Endothelial cell of umbilical vein (primary cell): ENCODE results near the gene APCDD1. TPM values are rescaled to one million over a fixed set of nuclear protein-coding genes. Genes with fewer than 3 reads are reported as not detected.

Experiments
- BruUV-seq: library from RNA; stranded (reverse); fragments of 400-500 nt; replicated peaks from 2 replicates; lab custom pipeline; 2021; lab: Mats Ljungman, UMichigan
- CTCF ChIA-PET: fragments of 300-600, 350-600 bp; sonication (Branson Sonifier 250); formaldehyde crosslinking; loops from one replicate; lab custom pipeline; 2021; ENCODE audit warnings: antibody characterized with exemption, inconsistent platforms; lab: Charles Lee
- POLR2A ChIA-PET: fragments of 300-600, 350-600 bp; sonication (Branson Sonifier 250); formaldehyde crosslinking; loops from one replicate; lab custom pipeline; 2021; ENCODE audit warnings: antibody characterized with exemption, inconsistent platforms; lab: Charles Lee
- DNase-seq: peaks from one replicate; pipeline ENCODE4 v3.0.0-alpha.2; 2011; ENCODE audit warnings: low read depth, low spot score
- FAIRE-seq: peaks from 2 replicates; lab custom pipeline; 2011; peaks lifted over from hg19 to GRCh38; lab: Jason Lieb, UNC
- H2AFZ ChIP-seq: 2 replicates; pipeline ENCODE4 v1.6.0; 2012; ENCODE audit warnings: low read depth, low read length, control low read depth, inconsistent platforms
- H3K27ac ChIP-seq: 2 replicates; pipeline ENCODE4 v1.5.1; 2011; ENCODE audit warnings: low read depth, mild to moderate bottlenecking, control low read depth, low read length, moderate library complexity; ENCODE audit not compliant: insufficient read depth
- H3K27me3 ChIP-seq, 2 experiments: 2 replicates each; pipeline versions ENCODE4 v1.6.0 to v1.6.1; 2011; ENCODE audit warnings: low read length in 2 of 2, mixed read lengths in 1 of 2; ENCODE audit not compliant: control insufficient read depth in 2 of 2, insufficient read depth in 2 of 2
- H3K36me3 ChIP-seq, 2 experiments: 2 replicates in 1 of 2; 3 replicates in 1 of 2; pipeline ENCODE4 v1.5.1; 2011; ENCODE audit warnings: low read length in 2 of 2, mild to moderate bottlenecking in 1 of 2, moderate library complexity in 1 of 2; ENCODE audit not compliant: control insufficient read depth in 2 of 2, insufficient read depth in 2 of 2; ENCODE audit errors: extremely low read depth in 1 of 2
- H3K4me1 ChIP-seq: 3 replicates; pipeline ENCODE4 v1.5.1; 2011; ENCODE audit warnings: mild to moderate bottlenecking, low read length; ENCODE audit not compliant: control insufficient read depth, insufficient read depth; ENCODE audit errors: extremely low read depth
- H3K4me2 ChIP-seq: 2 replicates; pipeline ENCODE4 v1.6.1; 2011; ENCODE audit warnings: low read length, control low read depth, mixed read lengths; ENCODE audit not compliant: insufficient read depth
- H3K4me3 ChIP-seq, 3 experiments: fragments of 200-600 bp in 1 of 3; sonication (generic), shearing (Covaris generic) in 1 of 3; replicated peaks in 1 of 3; 2 replicates each; pipeline ENCODE4 v1.5.1; 2011 to 2016; ENCODE audit warnings: control low read depth in 3 of 3, low read length in 3 of 3, mild to moderate bottlenecking in 2 of 3, inconsistent platforms in 1 of 3, low read depth in 1 of 3, moderate library complexity in 1 of 3; ENCODE audit not compliant: insufficient read depth in 1 of 3
- H3K79me2 ChIP-seq: 2 replicates; pipeline ENCODE4 v1.6.0; 2012; ENCODE audit warnings: low read length, inconsistent platforms; ENCODE audit not compliant: control insufficient read depth, insufficient read depth
- H3K9ac ChIP-seq: replicated peaks from 2 replicates; pipeline ENCODE3; 2011; ENCODE audit warnings: low read length, control low read depth; ENCODE audit not compliant: insufficient read depth; ENCODE audit errors: extremely low read depth
- H3K9me1 ChIP-seq: replicated peaks from 3 replicates; pipeline ENCODE4 v1.6.0; 2011; ENCODE audit warnings: mild to moderate bottlenecking, low read length; ENCODE audit not compliant: control insufficient read depth, insufficient read depth; ENCODE audit errors: extremely low read depth
- H3K9me3 ChIP-seq: replicated peaks from 2 replicates; pipeline ENCODE4 v1.5.1; 2012; ENCODE audit warnings: low read length, inconsistent platforms; ENCODE audit not compliant: control insufficient read depth, insufficient read depth
- H4K20me1 ChIP-seq: replicated peaks from 2 replicates; pipeline ENCODE3; 2011; ENCODE audit warnings: mild to moderate bottlenecking, low read length; ENCODE audit not compliant: control insufficient read depth, insufficient read depth; ENCODE audit errors: extremely low read depth
- CTCF ChIP-seq, 2 donors: IDR thresholded peaks; 1 replicate in 1 of 2; 2 replicates in 1 of 2; pipeline ENCODE4 v1.5.1; 2011; ENCODE audit warnings: low read length in 2 of 2, mild to moderate bottlenecking in 2 of 2, moderate library complexity in 2 of 2, control low read depth in 1 of 2, inconsistent platforms in 1 of 2, low read depth in 1 of 2; ENCODE audit not compliant: insufficient read depth in 1 of 2; ENCODE audit errors: extremely low read depth in 1 of 2
- EZH2 ChIP-seq: IDR thresholded peaks from 2 replicates; pipeline ENCODE4 v1.6.1; 2012; ENCODE audit warnings: borderline replicate concordance, low read depth, mild to moderate bottlenecking, moderate library complexity, low read length, inconsistent platforms; ENCODE audit not compliant: severe bottlenecking
- FOS ChIP-seq: IDR thresholded peaks from 2 replicates; pipeline ENCODE4 v1.6.1; 2011; ENCODE audit warnings: mild to moderate bottlenecking, low read length, moderate library complexity, borderline replicate concordance; ENCODE audit not compliant: insufficient read depth
- GATA2 ChIP-seq: IDR thresholded peaks from 2 replicates; pipeline ENCODE4 v1.7.0; 2011; ENCODE audit warnings: low read depth, mild to moderate bottlenecking, moderate library complexity, mixed read lengths, low read length; ENCODE audit not compliant: insufficient read length, insufficient read depth
- JUN ChIP-seq: IDR thresholded peaks from 2 replicates; pipeline ENCODE4 v1.6.1; 2011; ENCODE audit warnings: borderline replicate concordance, low read depth; ENCODE audit not compliant: insufficient read length, insufficient read depth
- MAX ChIP-seq: IDR thresholded peaks from 2 replicates; pipeline ENCODE4 v1.6.1; 2011; ENCODE audit not compliant: insufficient read depth, insufficient read length
- MYC ChIP-seq: IDR thresholded peaks from one replicate; pipeline ENCODE4 v1.6.1; 2011; ENCODE audit warnings: mild to moderate bottlenecking, low read depth, low read length
- POLR2A ChIP-seq: IDR thresholded peaks from 2 replicates; pipeline ENCODE4 v1.6.1; 2012; ENCODE audit warnings: low read depth, mild to moderate bottlenecking, control low read depth, low read length
- POLR2AphosphoS5 ChIP-seq: IDR thresholded peaks from 2 replicates; pipeline ENCODE4 v1.6.1; 2012; ENCODE audit warnings: low read depth, mild to moderate bottlenecking, control low read depth, low read length, moderate library complexity; ENCODE audit not compliant: insufficient read depth
- dilution Hi-C: fragments of 300-500 bp; cut with MboI; formaldehyde crosslinking; loops from one replicate; pipeline ENCODE4 v1.15.0; 2019; ENCODE audit warnings: low sequenced_read_pairs; ENCODE audit not compliant: extremely low pct_ligation_motif_present
- intact Hi-C: fragments of 100-400 bp; cut with micrococcal nuclease; formaldehyde crosslinking; loops from one replicate; pipeline ENCODE4 v1.10.0; 2022
- polyA plus RNA-seq, 4 experiments: library from polyadenylated mRNA; depleted of rRNA in 3 of 4; stranded (reverse) in 3 of 4; unstranded in 1 of 4; fragments of >200 nt; gene quantifications; 2 replicates each; pipeline versions ENCODE4 v1.2.1 to v1.2.3, GENCODE V29; 2011 to 2012; ENCODE audit warnings: missing spikeins in 1 of 4
- total RNA-seq: library from RNA; stranded (reverse); gene quantifications from 2 replicates; pipeline ENCODE4 v1.2.3, GENCODE V29; 2021

Gene APCDD1
- total and polyA plus RNA-seq, 2 donors (not counting 3 experiments of a cell fraction or from before 2014, with no cell fraction given), result 0.95 to 1.4 TPM

DNA sequence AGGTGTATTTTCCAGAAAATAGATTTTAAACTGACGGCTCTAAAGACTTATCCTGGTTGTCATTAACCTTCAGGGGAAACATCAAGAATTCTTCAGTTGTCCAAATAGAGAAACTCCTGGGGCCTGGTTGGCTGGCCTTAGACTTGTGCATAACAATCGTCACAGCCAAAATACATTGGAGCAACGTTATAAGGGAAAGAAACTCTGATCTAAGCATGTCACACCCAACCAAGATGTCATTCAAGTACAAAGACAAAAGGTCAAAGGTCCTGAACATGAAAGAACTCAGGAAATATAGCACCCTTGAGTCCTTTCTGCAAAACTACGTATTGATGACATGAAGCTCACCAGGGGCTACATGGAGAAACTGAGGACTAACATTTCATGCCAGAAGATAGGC lies 23.8 kb upstream of the APCDD1 start:
- CTCF ChIA-PET, result no interaction called here
- no peak for FAIRE-seq
- dilution Hi-C loops, result no loop called here
- no peak for DNase-seq
- no peaks in the 10 kb centered on the region for H3K9me1 ChIP-seq
- peaks cover 0 to 9% of the 10 kb centered on the region in 2 experiments for H3K27me3 ChIP-seq
- no peak for TF ChIP-seq JUN
- TF ChIP-seq MAX, result no peak
- no peak for TF ChIP-seq MYC
- no peak for TF ChIP-seq GATA2
- TF ChIP-seq POLR2A, result no peak
- TF ChIP-seq FOS, result no peak
- TF ChIP-seq POLR2AphosphoS5, result no peak
- TF ChIP-seq CTCF (IDR thresholded peaks at IDR 0.05; ENCODE audit: extremely low read depth in 1 of 2, insufficient read depth in 1 of 2, low read depth in 1 of 2, low read length in 2 of 2), result no peak
- no peak for TF ChIP-seq EZH2
- no peak overlapping the region for H3K4me3 ChIP-seq
- intact Hi-C loops, result no loop called here
- H3K79me2 ChIP-seq, result no peaks in the 10 kb centered on the region
- BruUV-seq, result no TSS peak
- no peak overlapping the region for H3K9ac ChIP-seq
- H3K27ac ChIP-seq, result no peak overlapping the region
- no peaks in the 10 kb centered on the region for H3K4me1 ChIP-seq
- no peaks in the 10 kb centered on the region for H3K36me3 ChIP-seq
- no peak overlapping the region for H2AFZ ChIP-seq
- no peak overlapping the region for H3K4me2 ChIP-seq
- no peaks in the 10 kb centered on the region for H3K9me3 ChIP-seq
- no peaks in the 10 kb centered on the region for H4K20me1 ChIP-seq
- POLR2A ChIA-PET, result no interaction called here
